Calu3 (cell line): Measurements from ENCODE around the gene SIRPA. TPM values are rescaled to one million over a fixed set of nuclear protein-coding genes. Genes with fewer than 3 reads are reported as not detected.

Source experiments
- BruUV-seq: library from RNA; stranded (reverse); fragments of 400-500 nt; replicated peaks from 2 replicates; lab custom pipeline; 2021; lab: Mats Ljungman, UMichigan
- CTCF ChIA-PET: fragments of 300-600 bp; sonication (Branson Sonifier 250); formaldehyde crosslinking; loops from one replicate; lab custom pipeline; 2022; ENCODE audit warnings: antibody characterized with exemption; lab: Charles Lee
- DNase-seq: peaks from one replicate; pipeline ENCODE4 v3.0.0; 2022
- H3K27ac Mint-ChIP-seq: one replicate; pipeline ENCODE4 v1.8.0; 2022; ENCODE audit warnings: mixed read lengths; ENCODE audit not compliant: unreplicated experiment
- H3K27me3 Mint-ChIP-seq: one replicate; pipeline ENCODE4 v1.8.0; 2022; ENCODE audit warnings: mixed read lengths; ENCODE audit not compliant: unreplicated experiment
- H3K36me3 Mint-ChIP-seq: one replicate; pipeline ENCODE4 v1.8.0; 2022; ENCODE audit warnings: mild to moderate bottlenecking, moderate library complexity, mixed read lengths; ENCODE audit not compliant: insufficient read depth, unreplicated experiment
- H3K4me1 Mint-ChIP-seq: one replicate; pipeline ENCODE4 v1.8.0; 2022; ENCODE audit warnings: mild to moderate bottlenecking, low read depth, mixed read lengths; ENCODE audit not compliant: unreplicated experiment
- H3K4me3 Mint-ChIP-seq: one replicate; pipeline ENCODE4 v1.8.0; 2022; ENCODE audit warnings: mild to moderate bottlenecking, low read depth, moderate library complexity, mixed read lengths; ENCODE audit not compliant: unreplicated experiment
- H3K9me3 Mint-ChIP-seq: one replicate; pipeline ENCODE4 v1.8.0; 2022; ENCODE audit warnings: low read depth, mixed read lengths; ENCODE audit not compliant: unreplicated experiment
- CTCF ChIP-seq: fragments of 200-600 bp; IDR thresholded peaks from one replicate; pipeline ENCODE4 v1.8.0; 2022; ENCODE audit warnings: antibody characterized with exemption; ENCODE audit not compliant: unreplicated experiment
- intact Hi-C: fragments of 100-400 bp; cut with micrococcal nuclease; formaldehyde crosslinking; loops from one replicate; pipeline ENCODE4 v1.10.0; 2022; ENCODE audit not compliant: unreplicated experiment
- total RNA-seq: library from RNA; stranded (reverse); gene quantifications from 2 replicates; pipeline ENCODE4 v1.2.3, GENCODE V29; 2022

The SIRPA gene
- total RNA-seq, 1 experiment from 2014 or later: 24.0 TPM

- no peak for DNase-seq
- H3K27ac Mint-ChIP-seq: no peak overlapping the region
- no TSS peak for BruUV-seq
- H3K36me3 Mint-ChIP-seq: no peaks in the 10 kb centered on the region
- peaks cover 12% of the 10 kb centered on the region for H3K27me3 Mint-ChIP-seq
- H3K4me1 Mint-ChIP-seq: peaks cover 16% of the 10 kb centered on the region
- TF ChIP-seq CTCF: no peak
- H3K9me3 Mint-ChIP-seq: no peaks in the 10 kb centered on the region
- CTCF ChIA-PET: no interaction called here
- no peak overlapping the region for H3K4me3 Mint-ChIP-seq
- intact Hi-C loops: no loop called here
Observed at GRCh38 chr20:1887321-1887720, 7.9 kb upstream of the SIRPA start.

GRCh38 chr20:1887756-1888155, 7.5 kb upstream of the SIRPA start:
- intact Hi-C loops: no loop called here
- no peak overlapping the region for H3K27ac Mint-ChIP-seq
- H3K4me3 Mint-ChIP-seq: no peak overlapping the region
- CTCF ChIA-PET: no interaction called here
- no peak for TF ChIP-seq CTCF
- H3K9me3 Mint-ChIP-seq: no peaks in the 10 kb centered on the region
- no peak for DNase-seq
- BruUV-seq: no TSS peak
- H3K4me1 Mint-ChIP-seq: peaks cover 21% of the 10 kb centered on the region
- H3K36me3 Mint-ChIP-seq: no peaks in the 10 kb centered on the region
- peaks cover 12% of the 10 kb centered on the region for H3K27me3 Mint-ChIP-seq

DNA sequence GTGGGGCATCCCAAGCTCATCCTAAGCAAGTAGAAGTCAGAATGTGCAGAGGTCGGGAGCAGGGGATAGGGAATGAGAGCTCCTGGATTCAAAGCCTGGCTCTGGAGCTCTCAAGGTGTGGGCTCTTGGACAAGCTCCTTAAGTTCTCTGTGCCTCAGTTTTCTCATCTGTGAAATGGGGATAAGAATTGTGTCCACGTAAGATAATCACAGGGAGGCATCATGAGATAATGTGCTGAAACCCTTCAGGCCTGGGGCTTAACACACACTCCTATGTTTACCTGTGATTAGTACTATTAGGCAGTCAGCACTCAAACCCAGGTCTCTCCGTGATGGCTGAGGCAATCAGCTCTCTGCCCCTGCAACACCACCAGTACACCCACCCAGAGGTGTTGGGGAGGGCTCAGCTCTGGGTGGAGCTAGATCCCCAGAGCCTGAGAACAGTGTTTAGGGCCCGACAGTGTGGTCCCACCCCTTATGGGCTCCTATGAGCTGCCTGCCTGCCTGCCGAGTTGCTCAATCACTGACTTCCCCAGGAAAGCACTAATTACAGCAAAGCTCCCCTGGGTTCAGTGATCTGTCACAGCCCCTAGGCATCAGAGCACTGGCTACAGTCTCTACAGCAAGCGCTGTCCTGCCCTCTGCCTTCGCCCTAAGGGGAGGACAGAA, 6.3 kb upstream of the SIRPA start:
- DNase-seq: no peak
- CTCF ChIA-PET: no interaction called here
- peaks cover 6% of the 10 kb centered on the region for H3K36me3 Mint-ChIP-seq

DNA sequence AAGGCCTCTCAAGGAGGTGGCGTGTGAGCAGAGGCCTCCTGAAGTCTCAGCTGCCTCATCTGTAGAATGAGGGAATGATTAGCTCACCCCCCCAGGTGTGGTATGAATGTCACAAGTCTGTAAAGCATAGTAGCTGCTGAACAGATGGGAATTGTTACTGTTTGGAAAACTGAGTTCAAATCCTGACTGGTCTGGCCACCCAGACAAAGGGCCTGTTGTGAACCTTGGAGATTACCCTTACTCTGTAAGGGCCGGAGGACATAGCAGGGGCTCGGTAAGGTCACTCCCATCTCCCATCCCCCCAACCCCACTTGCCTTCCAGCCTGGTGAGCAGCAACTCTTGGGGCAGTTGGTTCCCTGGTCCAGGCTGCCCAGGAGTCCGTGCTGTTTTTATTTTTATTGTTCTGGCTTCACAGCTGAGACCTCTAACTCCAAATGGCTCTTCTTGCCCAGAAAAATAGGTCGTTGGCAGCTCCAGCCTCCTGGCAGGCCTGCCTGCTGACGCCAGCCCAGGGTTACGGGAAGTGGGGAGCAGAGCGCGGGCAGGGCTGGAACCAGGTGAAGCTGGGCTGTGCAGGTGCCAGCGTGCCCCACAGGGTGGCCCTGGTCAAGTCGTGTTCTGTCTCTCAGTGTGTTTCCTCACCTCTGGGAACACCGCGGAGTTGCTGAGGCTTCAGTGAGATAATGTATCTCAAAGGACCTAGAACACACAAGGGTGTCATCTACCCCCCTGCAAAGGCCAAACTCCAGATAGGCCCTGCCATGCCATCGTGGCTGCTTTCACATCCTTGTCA, 4.5 kb upstream of the SIRPA start:
- peaks cover 32% of the 10 kb centered on the region for H3K4me1 Mint-ChIP-seq

More for the DNA sequence above, 6.3 kb upstream of the SIRPA start:
- TF ChIP-seq CTCF: no peak
- peaks cover 32% of the 10 kb centered on the region for H3K4me1 Mint-ChIP-seq
- peaks cover 6% of the 10 kb centered on the region for H3K27me3 Mint-ChIP-seq
- no peak overlapping the region for H3K4me3 Mint-ChIP-seq
- intact Hi-C loops: no loop called here
- H3K27ac Mint-ChIP-seq: no peak overlapping the region
- BruUV-seq: no TSS peak
- H3K9me3 Mint-ChIP-seq: no peaks in the 10 kb centered on the region

More for the DNA sequence above, 4.5 kb upstream of the SIRPA start:
- Mint-ChIP-seq H3K9me3 (no peaks in the 10 kb centered on the region), H3K4me3 (no peak overlapping the region), H3K27ac (no peak overlapping the region), H3K27me3 (no peaks in the 10 kb centered on the region), H3K36me3 (peaks cover 23% of the 10 kb centered on the region)
- CTCF ChIA-PET: no interaction called here
- TF ChIP-seq CTCF: no peak
- no peak for DNase-seq
- no TSS peak for BruUV-seq
- intact Hi-C loops: no loop called here
